Stimulated activated naive CD8-positive, alpha-beta T cell treated with anti-CD3 and anti-CD28 coated beads, Interleukin-15, amount 100 ng/mL, for 72 hours (primary cell): ENCODE measurements around the gene EGFL8.
"Not testable (repeated sequence)": the region's sequence is repeated elsewhere in the genome, so short reads cannot be mapped to it uniquely, and the experiment has no call there.

ENCODE experiments used
- ATAC-seq: fragments of 150-1000 bp; cut with Tn5 transposase; 2 replicates; pipeline ENCODE4 v1.10.0; 2021; ENCODE audit warnings: mild to moderate bottlenecking, moderate library complexity
- DNase-seq, 2 donors: peaks; one replicate each; pipeline ENCODE4 v3.0.0; 2021 to 2022
- H3K27ac Mint-ChIP-seq, 2 donors: one replicate each; pipeline ENCODE4 v1.8.0; 2022; ENCODE audit warnings: mild to moderate bottlenecking in 2 of 2, mixed read lengths in 2 of 2, moderate library complexity in 2 of 2
- H3K27me3 Mint-ChIP-seq: one replicate; pipeline ENCODE4 v1.8.0; 2022; ENCODE audit warnings: mixed read lengths
- H3K4me1 Mint-ChIP-seq: one replicate; pipeline ENCODE4 v1.8.0; 2022; ENCODE audit warnings: mild to moderate bottlenecking, mixed read lengths
- H3K4me3 Mint-ChIP-seq, 2 donors: one replicate each; pipeline ENCODE4 v1.8.0; 2022; ENCODE audit warnings: mild to moderate bottlenecking in 2 of 2, mixed read lengths in 2 of 2, moderate library complexity in 1 of 2
- H3K9me3 Mint-ChIP-seq, 2 donors: one replicate each; pipeline ENCODE4 v1.8.0; 2022; ENCODE audit warnings: mixed read lengths in 2 of 2

Gene EGFL8

DNA sequence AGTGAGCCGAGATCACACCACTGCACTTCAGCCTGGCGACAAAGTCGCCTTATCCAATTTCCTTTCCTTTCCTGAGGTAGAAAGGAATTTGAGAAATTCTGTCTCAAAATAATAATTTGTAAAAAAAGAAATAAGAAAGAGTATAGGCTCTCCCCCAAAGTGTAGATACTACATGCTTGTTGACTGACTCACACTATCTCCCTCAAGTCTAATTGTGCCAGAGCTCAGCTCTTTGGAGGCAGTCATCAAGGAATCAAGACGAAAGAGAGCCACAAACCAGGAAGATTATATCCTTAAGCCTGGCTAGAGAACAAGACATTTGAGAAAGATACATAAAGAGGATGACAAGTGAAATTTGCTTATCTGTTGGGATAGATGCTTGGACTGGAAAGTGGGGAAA is 30.6 kb upstream of the EGFL8 start:
- no peaks in the 10 kb centered on the region for H3K27me3 Mint-ChIP-seq
- no peak overlapping the region for H3K27ac Mint-ChIP-seq
- DNase-seq (no peak), ATAC-seq (no peak)
- no peak overlapping the region for H3K4me3 Mint-ChIP-seq
- peaks cover 18% of the 10 kb centered on the region for H3K4me1 Mint-ChIP-seq
- H3K9me3 Mint-ChIP-seq = no peaks in the 10 kb centered on the region

DNA sequence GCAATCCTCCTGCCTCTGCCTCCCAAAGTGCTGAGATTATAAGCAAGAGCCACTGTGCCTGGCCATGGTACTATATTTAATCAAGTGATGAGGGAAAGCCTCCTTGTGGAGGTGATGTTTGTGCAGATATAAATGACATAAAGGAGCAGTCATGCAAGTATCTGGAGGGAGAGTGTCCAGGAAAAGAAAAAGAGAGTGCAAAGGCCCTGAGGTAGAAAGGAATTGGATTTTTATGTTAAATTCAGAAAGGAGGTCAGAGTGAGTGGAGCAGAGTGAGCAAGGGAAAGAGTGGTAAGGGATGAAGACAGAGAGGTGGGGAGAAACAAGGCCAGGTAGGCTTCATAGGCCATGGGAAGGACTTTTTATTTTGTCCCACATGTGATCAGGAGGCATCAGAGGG is 26.9 kb upstream of the EGFL8 start:
- Mint-ChIP-seq H3K4me1 (no peaks in the 10 kb centered on the region), H3K27ac (no peak overlapping the region), H3K9me3 (no peaks in the 10 kb centered on the region), H3K27me3 (no peaks in the 10 kb centered on the region), H3K4me3 (no peak overlapping the region)
- no peak for DNase-seq
- ATAC-seq = no peak

DNA sequence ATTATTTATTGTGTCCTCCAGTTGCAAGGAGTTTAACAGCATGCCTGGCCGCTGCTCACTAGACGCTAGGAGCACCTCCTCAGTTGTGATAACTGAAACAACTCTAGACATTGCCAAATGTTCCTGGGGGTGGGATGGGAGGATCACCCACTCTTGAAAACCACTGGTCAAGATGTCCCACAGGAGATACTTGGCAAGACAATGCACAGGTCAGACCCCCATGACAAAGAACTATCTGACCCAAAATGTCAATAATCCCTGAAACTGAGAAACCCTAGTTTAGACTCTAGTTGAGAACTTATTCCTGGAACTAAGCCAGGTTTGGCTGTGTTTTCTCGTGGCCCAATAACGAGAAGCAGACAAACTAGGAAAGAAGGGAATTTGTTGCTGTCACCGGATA is 24.8 kb upstream of the EGFL8 start:
- ATAC-seq = no peak

DNA sequence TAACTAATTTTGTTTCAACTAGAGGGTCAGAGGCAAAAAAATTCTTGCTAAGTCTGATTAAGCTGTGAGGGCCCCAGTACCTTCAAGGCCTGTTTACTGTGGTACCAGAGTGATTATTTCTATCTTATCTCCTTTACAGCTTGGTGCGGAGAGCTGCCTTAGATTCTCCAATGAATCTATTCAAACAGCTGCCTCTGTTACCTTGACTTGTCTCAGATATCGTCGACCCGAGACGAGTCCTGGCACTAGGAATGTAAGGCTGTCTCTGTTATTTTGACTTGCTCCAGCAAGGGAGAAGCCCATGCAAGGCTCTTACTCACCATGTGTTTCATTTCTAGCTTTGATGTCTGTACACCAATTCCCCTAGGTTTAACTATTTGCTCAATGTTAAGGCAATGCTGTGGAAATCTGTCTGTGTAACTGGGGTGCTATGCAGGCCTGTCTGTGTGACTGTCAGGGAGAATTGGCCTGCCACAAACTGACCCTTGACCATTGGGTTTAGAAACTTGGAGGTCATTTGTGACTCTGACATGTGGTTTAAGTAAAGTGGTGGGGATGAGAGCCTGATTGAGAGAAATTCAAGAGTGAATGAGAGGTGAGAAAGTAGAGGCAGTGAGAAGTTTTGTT is 23.9 kb upstream of the EGFL8 start:
- Mint-ChIP-seq H3K4me1 (no peaks in the 10 kb centered on the region), H3K27me3 (no peaks in the 10 kb centered on the region), H3K4me3 (no peak overlapping the region), H3K27ac (no peak overlapping the region), H3K9me3 (no peaks in the 10 kb centered on the region)
- DNase-seq = no peak
- ATAC-seq = no peak

More for the DNA sequence above, 24.8 kb upstream of the EGFL8 start:
- no peaks in the 10 kb centered on the region for H3K9me3 Mint-ChIP-seq
- no peak overlapping the region for H3K27ac Mint-ChIP-seq
- DNase-seq = no peak
- no peak overlapping the region for H3K4me3 Mint-ChIP-seq
- H3K4me1 Mint-ChIP-seq = no peaks in the 10 kb centered on the region
- H3K27me3 Mint-ChIP-seq = no peaks in the 10 kb centered on the region

DNA sequence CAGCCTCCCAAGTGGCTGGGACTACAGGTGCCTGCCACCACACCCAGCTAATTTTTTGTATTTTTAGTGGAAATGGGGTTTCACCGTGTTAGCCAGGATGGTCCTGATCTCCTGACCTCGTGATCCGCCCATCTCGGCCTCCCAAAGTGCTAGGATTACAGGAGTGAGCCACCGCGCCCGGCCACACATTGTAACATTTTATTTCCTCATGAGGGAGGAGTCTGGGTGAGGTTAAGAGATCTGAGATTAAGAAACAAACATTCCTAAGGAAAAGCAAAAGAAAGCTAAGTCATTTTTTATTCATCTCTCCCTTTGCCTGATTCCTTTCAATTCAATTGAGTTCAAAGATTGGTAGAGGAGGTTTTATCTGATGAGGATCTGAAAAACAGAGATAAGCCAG is 20.2 kb upstream of the EGFL8 start:
- not testable (repeated sequence) for ATAC-seq, H3K9me3 Mint-ChIP-seq, DNase-seq, H3K4me3 Mint-ChIP-seq, H3K27ac Mint-ChIP-seq
- peaks cover 14% of the 10 kb centered on the region for H3K27me3 Mint-ChIP-seq
- peaks cover 18% of the 10 kb centered on the region for H3K4me1 Mint-ChIP-seq

DNA sequence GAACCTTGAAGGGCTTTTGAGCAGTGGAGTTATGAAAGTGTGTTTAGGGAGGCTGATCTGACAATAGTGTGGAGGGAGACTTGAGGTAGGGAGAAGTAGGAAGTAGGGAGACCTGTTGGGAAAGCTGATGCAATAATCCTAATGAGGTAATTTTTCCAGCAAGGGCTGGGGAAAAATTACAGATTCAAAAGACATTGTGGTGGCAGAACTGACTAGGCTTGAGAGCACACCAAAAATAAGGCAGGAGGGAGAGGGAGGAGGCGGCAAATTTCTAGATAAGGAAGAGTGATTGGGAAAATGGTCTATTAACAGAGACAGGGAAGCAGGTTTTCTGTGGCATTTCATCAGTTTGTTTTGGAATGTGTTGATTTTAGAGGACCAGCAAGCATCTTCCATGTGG is 18.1 kb upstream of the EGFL8 start:
- Mint-ChIP-seq H3K4me3 (no peak overlapping the region), H3K4me1 (peaks cover 33% of the 10 kb centered on the region), H3K27me3 (peaks cover 22% of the 10 kb centered on the region), H3K27ac (no peak overlapping the region), H3K9me3 (no peaks in the 10 kb centered on the region)
- ATAC-seq (no peak), DNase-seq (no peak)

DNA sequence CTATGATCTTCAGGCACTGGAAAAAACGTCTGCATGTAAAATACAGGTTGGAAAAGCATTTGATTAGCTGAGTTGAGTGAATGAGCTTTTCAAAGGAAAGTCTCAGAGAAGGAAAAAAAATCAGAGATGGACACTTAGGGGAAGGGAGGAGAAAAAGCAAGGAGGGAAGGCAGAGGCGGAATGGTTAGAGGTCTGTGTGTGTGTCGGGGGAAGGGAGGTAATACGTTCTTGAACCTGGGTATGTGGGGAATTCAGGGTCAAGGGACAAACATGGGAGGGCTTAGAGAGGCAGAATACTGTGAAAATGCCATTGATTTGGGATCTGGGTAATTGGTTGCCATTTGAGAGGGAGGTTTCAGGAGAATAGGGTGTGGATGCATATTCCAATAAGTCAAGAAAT is 17.7 kb upstream of the EGFL8 start:
- ATAC-seq (no peak), DNase-seq (no peak)
- H3K4me3 Mint-ChIP-seq = no peak overlapping the region
- peaks cover 37% of the 10 kb centered on the region for H3K4me1 Mint-ChIP-seq
- H3K27me3 Mint-ChIP-seq = peaks cover 22% of the 10 kb centered on the region
- no peaks in the 10 kb centered on the region for H3K9me3 Mint-ChIP-seq
- peak overlapping the region in 1 of 2 donors; percentile 28 for H3K27ac Mint-ChIP-seq

DNA sequence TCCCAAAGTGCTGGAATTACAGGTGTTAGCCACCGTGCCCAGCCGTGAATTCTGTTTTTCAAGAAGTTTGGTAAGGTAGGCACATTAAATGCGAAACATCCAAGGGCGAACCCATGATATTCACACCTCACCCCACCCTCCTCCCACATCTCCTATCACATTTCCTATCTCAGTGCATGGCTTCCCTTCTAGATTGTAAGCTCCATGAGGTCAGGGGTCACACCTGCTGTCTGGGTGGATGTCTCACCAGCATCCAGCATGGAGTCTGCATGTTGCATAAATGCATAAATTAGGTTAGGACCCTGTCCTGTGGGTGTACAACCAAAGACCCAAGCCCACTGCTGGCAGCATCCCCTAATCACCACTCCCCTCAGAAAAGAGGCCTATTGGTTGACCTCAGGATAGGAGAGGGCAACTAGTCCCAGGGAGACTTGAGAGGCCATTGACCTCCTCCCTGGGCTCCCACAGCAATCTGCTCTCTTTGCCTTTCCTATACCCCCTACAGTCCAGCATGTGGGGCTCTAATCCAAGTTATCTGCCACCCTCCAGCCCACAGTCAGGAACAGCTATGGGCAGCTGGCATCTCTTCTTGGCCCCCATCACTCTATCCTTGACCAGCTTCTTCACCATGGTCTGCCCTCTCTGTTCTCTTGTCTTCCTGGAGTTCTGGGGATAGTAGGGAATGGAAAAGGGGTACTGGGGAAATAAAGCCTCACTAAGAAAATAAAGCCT is 16.8 kb upstream of the EGFL8 start:
- Mint-ChIP-seq H3K27me3 (peaks cover 22% of the 10 kb centered on the region), H3K27ac (no peak overlapping the region), H3K4me1 (peaks cover 45% of the 10 kb centered on the region), H3K9me3 (no peaks in the 10 kb centered on the region), H3K4me3 (peak overlapping the region; percentile 83 to 89)
- DNase-seq (no peak), ATAC-seq (no peak)

DNA sequence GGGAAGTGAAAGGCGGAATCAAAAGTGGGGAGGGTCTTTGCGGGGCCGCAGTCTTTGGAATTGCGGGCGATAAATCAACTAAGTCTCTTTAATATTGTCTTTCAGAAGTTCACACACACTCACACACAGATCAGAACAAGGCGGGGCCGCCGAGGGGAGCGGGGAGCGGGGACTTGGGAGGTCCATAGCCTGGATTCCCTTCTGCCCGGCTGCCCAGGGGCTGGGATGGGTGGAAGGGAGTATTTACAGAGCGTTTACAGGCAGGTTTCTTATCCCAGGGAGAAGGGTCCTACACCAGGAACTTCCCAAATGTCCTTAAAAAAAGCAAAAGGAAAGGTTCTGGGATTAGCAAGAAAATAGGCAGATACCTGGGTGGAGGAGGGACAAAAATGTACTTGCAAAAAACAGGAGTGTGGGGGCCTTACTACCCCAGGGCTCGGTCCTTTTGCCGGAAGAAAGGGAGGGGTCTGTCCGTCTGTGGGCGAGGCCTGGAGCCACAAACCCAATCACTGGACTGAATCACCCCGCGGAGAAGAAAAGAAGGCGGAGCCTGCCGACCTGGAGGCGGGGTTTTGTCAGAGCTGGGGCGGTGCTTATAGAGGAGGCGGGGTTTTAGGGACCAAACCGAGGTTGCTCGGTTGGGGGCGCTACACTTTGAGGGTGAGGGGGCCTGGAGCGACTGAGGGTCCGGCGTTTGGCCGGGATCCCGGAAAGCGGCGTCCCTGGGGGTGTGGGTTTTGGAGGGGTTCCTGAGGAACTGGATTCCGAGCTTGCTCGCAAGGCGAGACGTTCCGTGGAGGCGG is 15.9 kb upstream of the EGFL8 start:
- peak overlapping the region; percentile 53 to 77 for H3K27ac Mint-ChIP-seq
- ATAC-seq = peak; percentile 79
- DNase-seq = peak; percentile 81 to 86
- peak overlapping the region; percentile 83 to 89 for H3K4me3 Mint-ChIP-seq
- H3K4me1 Mint-ChIP-seq = peaks cover 55% of the 10 kb centered on the region
- no peaks in the 10 kb centered on the region for H3K9me3 Mint-ChIP-seq
- H3K27me3 Mint-ChIP-seq = peaks cover 22% of the 10 kb centered on the region

DNA sequence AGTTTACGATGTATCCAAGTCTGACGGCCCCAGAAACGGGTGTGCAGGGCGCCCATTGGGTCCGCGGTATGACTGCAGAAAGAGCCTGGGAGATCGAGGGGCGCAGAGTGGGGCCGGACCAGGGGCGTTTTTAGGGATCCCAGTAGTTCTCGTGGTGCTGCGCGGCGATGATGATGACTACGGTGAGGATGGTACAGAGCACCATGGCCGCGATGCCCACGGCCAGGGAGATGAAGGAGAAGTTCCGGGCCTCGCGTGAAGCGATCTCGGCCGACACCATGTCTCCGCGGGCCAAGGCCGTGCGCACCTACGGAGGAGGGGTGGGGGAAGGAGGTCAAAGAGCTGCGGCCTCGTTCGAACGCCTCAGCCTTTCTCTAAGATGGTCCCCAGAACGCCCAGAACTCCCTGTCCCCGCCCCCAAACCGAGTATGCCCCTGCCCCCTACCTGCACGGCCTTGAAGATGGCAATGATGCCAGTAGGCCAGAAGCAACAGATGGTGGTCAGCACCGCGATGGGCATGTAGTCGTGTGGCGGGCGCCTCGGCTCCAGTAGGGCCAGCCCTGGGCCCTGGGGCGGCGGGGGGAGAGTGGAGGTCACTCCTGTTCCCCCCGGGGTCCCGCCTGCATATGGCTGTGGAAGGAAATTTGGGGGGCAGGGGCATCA is 15.2 kb upstream of the EGFL8 start:
- peak; percentile 4 for ATAC-seq
- Mint-ChIP-seq H3K4me1 (peaks cover 56% of the 10 kb centered on the region), H3K9me3 (no peaks in the 10 kb centered on the region), H3K27ac (peak overlapping the region; percentile 53 to 77), H3K27me3 (peaks cover 22% of the 10 kb centered on the region), H3K4me3 (peak overlapping the region; percentile 83 to 89)
- no peak for DNase-seq

DNA sequence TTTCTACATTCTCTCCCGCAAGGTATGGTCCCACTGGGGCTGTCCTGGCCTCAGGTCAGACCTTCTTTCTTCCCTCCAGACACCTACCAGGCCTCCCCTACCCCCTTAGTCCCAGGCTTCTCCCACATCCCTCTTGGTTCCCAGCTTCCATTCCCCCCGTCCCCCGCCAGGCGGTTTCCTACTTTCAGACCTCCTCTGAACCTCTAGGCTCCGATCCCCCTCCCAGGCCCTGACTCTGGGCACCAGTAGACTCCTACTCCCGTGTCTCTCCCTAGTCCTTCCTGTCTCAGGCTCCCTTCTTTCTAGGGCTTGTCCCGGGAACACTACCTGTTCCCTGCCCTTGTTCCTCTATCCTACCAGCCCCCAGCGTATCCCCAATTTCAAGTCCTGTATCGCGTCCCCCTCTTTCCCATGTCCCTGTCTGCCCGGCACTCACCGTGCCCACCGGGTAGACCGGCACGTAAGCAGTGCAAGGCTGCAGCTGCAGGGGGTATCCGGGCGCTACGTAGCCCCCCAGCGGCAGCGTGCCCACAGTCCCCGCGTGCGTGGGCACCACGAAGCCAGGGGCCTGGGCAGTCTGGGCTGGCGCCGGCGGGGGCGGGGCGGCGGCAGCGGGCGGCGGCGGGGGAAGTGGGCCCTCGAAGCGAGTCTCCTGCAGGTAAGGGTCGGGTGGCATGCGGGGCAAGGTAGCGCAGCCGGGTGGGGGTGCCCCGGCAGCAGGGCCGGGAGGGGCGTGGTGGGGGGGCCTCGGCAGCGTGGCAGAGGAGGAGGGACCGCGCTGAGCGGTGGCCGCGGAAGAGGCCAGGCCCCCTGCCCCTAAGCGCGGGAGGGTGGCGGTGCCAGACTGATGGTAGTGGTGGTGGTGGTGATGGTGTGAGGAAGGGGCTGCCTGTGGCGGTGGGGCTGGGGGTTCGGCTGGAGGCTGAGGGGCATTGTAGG is 14.2 kb upstream of the EGFL8 start:
- no peak for ATAC-seq
- Mint-ChIP-seq H3K4me1 (peaks cover 65% of the 10 kb centered on the region), H3K9me3 (no peaks in the 10 kb centered on the region), H3K27ac (peak overlapping the region in 1 of 2 donors; percentile 31), H3K27me3 (peaks cover 22% of the 10 kb centered on the region), H3K4me3 (peak overlapping the region; percentile 77 to 84)
- DNase-seq = no peak

DNA sequence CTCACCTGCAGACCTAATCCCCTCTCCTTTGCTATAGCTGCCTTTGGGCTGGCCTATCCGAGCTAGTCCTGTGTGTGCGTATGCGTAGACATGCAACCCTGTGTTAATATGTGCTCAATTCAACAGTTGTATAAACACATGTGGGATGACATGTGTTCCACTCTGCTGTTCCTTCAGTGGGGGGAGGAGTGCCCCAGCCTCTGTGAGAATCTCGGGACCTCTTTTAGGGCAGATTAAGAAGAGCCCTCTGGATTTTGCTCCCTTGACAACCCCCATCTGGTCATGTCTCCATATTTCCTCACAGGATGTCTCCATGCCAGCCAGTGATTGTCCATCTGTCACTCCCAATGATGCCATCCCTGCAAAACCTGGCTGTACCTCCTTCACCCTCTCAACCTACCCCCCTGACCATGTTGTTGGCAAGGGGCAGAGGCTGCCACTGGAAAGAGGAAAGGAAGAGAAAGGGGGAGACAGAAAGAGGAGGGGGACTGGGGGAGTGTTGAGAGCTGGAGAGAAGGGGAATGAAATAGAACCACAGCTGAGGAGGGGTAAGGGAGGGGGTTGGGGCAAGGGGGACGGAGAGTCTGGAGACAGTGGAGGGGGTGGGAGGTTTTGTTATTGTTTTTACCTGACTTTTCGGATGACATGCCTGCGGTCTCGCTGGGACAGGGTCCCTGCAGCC is 13.1 kb upstream of the EGFL8 start:
- Mint-ChIP-seq H3K4me3 (peak overlapping the region; percentile 77 to 84), H3K27ac (peak overlapping the region; percentile 35 to 64), H3K9me3 (no peaks in the 10 kb centered on the region), H3K4me1 (peaks cover 74% of the 10 kb centered on the region), H3K27me3 (peaks cover 22% of the 10 kb centered on the region)
- ATAC-seq (no peak), DNase-seq (no peak)

DNA sequence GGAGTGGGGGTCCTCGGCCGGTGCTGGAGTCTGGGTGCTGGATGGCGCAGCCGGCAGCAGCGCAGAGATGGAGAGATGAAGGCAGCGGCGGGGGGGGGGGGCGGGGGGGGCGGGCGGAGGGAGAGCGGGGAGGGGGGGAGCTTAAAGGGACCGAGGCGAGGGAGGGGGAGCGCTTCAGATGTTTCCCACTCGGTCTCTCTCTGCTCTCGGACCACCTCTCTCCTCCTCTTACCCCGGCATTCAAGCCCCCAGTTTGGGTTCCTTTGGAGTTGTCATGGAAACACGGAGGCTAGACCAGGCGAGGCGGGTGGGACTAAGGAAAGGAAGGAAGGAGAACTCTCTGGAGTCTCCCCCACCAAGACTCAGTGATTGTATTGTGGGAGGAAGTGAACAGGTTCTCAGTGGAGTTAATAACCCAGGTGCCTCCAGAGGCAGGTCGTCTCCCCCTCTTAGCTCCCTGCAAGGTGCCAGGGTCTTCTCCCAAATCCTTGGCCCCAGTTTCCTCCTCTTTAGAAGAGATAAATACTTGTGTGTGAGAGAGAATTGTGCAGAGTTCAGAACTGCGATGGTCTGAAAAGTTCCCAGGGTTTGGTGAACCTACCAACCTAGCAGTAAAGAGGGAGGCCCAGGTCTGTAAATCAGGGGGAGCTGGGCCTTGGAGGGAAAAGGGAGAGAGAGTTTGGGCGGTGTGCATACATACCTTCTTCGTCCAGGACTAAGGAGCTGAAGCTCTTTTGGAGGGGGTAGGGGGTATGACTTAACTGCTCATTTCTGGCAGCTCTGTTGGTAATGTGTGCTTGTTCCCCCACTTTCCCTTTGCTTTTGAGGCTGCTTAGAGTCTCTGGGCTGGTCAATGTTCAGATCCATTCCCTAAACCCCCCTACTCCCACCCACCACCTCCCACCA is 12.3 kb upstream of the EGFL8 start, which contains the start of gene PRRT1:
Gene PRRT1, minus strand, starts transcription at position 77 of the 906 bp plus-strand sequence. CDS start 112 bp downstream, outside the sequence.
- ATAC-seq (no peak), DNase-seq (no peak)
- Mint-ChIP-seq H3K27ac (peak within 1 kb of the TSS; percentile 64 to 78), H3K27me3 (peaks cover 22% of the 10 kb centered on the region), H3K9me3 (no peaks in the 10 kb centered on the region), H3K4me3 (peak within 1 kb of the TSS; percentile 91 to 95), H3K4me1 (peaks cover 74% of the 10 kb centered on the region)
